NCI-H345 (cell line): Measurements from ENCODE around the gene SERTM1.
A peak's percentile ranks its signal among the peaks of the same experiment; 100 is the strongest.

Experiments
- DNase-seq: peaks from one replicate; lab custom pipeline; 2025; lab: John Stamatoyannopoulos, UW

Gene SERTM1

GRCh38 chr13:36673838-36674326 is at the start of gene SERTM1:
Gene SERTM1 (plus strand): TSS chr13:36674020. CDS start chr13:36695079, 21,059 bp downstream.
- DNase-seq = peak; percentile 64

- DNase-seq = no peak
Observed at GRCh38 chr13:36628377-36629056, 45.3 kb upstream of the SERTM1 start.

GRCh38 chr13:36629057-36629385 is 44.8 kb upstream of the SERTM1 start:
- DNase-seq = no peak

GRCh38 chr13:36630181-36630803 is 43.5 kb upstream of the SERTM1 start:
- no peak for DNase-seq

- DNase-seq = no peak
Observed at GRCh38 chr13:36639610-36640009, 34.2 kb upstream of the SERTM1 start.

GRCh38 chr13:36650611-36651010 is 23.2 kb upstream of the SERTM1 start:
- no peak for DNase-seq

GRCh38 chr13:36665630-36666029 is 8.2 kb upstream of the SERTM1 start:
- DNase-seq = no peak

GRCh38 chr13:36666477-36667229 is 7.2 kb upstream of the SERTM1 start:
- DNase-seq = peak; percentile 45

GRCh38 chr13:36668316-36668715 is 5.5 kb upstream of the SERTM1 start:
- DNase-seq = no peak

GRCh38 chr13:36673352-36673751 is 468 bp upstream of the SERTM1 start:
- DNase-seq = no peak

GRCh38 chr13:36674337-36675212 is 755 bp downstream of the SERTM1 start:
- no peak for DNase-seq

- no peak for DNase-seq
Observed at GRCh38 chr13:36675213-36675536, 1.4 kb downstream of the SERTM1 start.

GRCh38 chr13:36680913-36681312 is 7.1 kb downstream of the SERTM1 start:
- no peak for DNase-seq

GRCh38 chr13:36681894-36682624 is 8.2 kb downstream of the SERTM1 start:
- no peak for DNase-seq

GRCh38 chr13:36683701-36684100 is 9.9 kb downstream of the SERTM1 start:
- DNase-seq = no peak

GRCh38 chr13:36685927-36686326 is 12.1 kb downstream of the SERTM1 start:
- no peak for DNase-seq

GRCh38 chr13:36696410-36697010 is 22.7 kb downstream of the SERTM1 start:
- DNase-seq = no peak

- no peak for DNase-seq
Observed at GRCh38 chr13:36700170-36700569, 26.4 kb downstream of the SERTM1 start.

GRCh38 chr13:36706755-36707154 is 32.9 kb downstream of the SERTM1 start:
- no peak for DNase-seq

- no peak for DNase-seq
Observed at GRCh38 chr13:36709136-36709890, 35.5 kb downstream of the SERTM1 start.
